ENCODE results near the gene KRT82.

KRT82 gene

DNA sequence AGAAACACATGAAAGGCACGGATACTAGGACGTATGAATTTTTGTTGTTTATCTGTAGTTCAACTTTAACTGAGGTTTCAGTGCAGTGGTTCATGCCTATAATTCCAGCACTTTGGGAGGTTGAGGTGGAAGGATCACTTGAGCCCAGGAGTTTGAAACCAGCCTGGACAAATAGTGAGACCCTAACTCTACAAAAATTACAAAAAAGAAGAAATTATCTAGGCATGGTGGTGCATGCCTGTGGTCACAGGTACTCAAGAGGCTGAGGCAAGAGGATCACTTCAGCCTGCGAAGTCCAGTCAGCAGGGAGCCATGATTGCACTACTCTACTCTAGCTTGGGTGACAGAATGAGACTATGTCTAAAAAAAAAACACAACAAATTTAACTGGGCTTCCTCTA is 37.8 kb upstream of the KRT82 start:
- no peak for TF ChIP-seq Cebpa-rat (IDR thresholded peaks at IDR 0.05)
- H3K9me3 ChIP-seq: no peaks in the 10 kb centered on the region
- H3K27ac ChIP-seq: no peak overlapping the region
- H3K4me1 ChIP-seq: no peaks in the 10 kb centered on the region
- H3K27me3 ChIP-seq: no peaks in the 10 kb centered on the region
- no peaks in the 10 kb centered on the region for H3K36me3 ChIP-seq
- H3K4me2 ChIP-seq: no peak overlapping the region
- no peak overlapping the region for H3K9ac ChIP-seq
- H4K20me1 ChIP-seq: no peaks in the 10 kb centered on the region
- H3K4me3 ChIP-seq: no peak overlapping the region

DNA sequence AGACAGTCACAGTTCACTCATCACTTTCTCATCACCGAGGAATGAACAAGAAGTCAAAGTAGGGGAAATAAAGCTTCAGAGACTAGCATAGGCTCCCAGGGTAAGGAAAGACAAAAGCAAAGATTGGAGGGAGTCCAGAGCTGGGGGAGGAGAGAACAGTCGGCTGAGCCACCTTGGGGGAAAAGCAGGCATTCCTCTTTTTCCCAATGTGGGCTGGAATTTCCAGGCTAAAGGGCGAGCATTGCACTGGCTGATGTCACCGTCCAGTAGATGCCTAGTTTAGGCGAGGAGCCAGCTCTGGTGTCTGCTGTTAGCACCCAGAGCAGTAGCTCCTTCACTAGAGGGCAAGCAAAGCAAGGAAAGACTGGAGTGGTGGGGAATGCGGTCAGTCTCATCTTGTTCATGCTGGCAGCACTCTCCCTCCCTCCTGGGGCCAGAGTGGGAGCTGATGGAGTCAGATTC is 36.5 kb upstream of the KRT82 start:
- no peak overlapping the region for H3K9ac ChIP-seq
- no peak overlapping the region for H3K4me3 ChIP-seq
- no peaks in the 10 kb centered on the region for H3K36me3 ChIP-seq
- no peaks in the 10 kb centered on the region for H4K20me1 ChIP-seq
- H3K27ac ChIP-seq: no peak overlapping the region
- H3K4me1 ChIP-seq: no peaks in the 10 kb centered on the region
- no peaks in the 10 kb centered on the region for H3K27me3 ChIP-seq
- no peaks in the 10 kb centered on the region for H3K9me3 ChIP-seq
- no peak overlapping the region for H3K4me2 ChIP-seq
- TF ChIP-seq Cebpa-rat (IDR thresholded peaks at IDR 0.05): no peak

DNA sequence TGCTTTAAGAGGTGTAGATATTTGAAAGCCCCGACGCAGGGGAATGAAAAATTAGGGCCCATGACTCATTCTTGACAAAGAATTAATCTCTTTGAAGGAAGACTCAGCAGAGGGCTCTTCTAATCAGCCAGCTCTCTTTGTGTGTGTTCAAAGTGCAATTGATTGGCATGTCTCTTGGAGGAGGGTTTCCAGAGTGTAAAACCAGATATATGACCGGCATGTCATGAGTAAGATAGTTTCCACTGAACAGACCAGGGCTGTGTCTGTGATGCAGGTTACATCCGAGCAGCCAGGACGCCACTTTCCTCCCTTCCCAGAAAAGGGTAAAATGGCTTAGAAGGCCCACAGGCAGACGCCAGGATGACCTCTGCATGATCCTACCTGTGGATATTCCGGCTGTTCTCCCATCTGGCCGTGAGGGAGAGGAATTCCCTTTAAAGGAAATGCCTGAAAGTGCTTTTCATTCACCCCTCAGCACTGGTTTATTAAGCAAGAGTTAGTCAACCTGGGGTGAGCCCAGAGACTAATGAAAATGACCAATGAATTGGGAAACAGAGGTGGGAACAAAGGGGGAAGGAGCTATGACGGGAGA is 35.3 kb upstream of the KRT82 start:
- H3K4me2 ChIP-seq: no peak overlapping the region
- no peaks in the 10 kb centered on the region for H4K20me1 ChIP-seq
- H3K36me3 ChIP-seq: no peaks in the 10 kb centered on the region
- no peak overlapping the region for H3K4me3 ChIP-seq
- H3K9me3 ChIP-seq: no peaks in the 10 kb centered on the region
- no peaks in the 10 kb centered on the region for H3K27me3 ChIP-seq
- H3K27ac ChIP-seq: no peak overlapping the region
- H3K9ac ChIP-seq: no peak overlapping the region
- TF ChIP-seq Cebpa-rat (IDR thresholded peaks at IDR 0.05): no peak
- no peaks in the 10 kb centered on the region for H3K4me1 ChIP-seq

DNA sequence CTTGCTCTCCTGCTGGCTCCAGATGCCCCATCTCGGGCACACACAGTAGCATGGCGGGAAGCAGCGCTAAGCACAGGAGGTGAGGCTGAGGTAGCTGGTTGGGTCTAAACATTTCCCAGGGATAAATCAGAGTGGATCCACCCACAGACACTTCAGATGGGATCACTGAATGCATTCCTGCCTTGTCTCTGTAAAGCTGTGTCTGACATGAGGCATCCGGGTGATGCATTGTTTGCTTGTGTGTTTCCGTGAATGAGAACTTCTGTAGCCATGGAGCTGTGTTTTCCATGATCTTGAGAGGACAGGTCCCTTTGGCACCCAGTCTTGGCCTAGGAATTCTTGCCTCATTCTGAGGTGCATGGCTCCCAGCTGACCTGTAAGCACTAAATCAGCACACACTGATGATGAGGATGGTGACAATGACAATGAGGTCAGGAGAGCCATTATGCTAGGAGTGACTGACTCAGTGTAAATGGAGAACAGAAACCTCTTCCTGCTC is 34.7 kb upstream of the KRT82 start:
- H3K27ac ChIP-seq: no peak overlapping the region
- H3K4me1 ChIP-seq: no peaks in the 10 kb centered on the region
- no peak for TF ChIP-seq Cebpa-rat (IDR thresholded peaks at IDR 0.05)
- no peak overlapping the region for H3K4me3 ChIP-seq
- H3K9me3 ChIP-seq: no peaks in the 10 kb centered on the region
- H3K9ac ChIP-seq: no peak overlapping the region
- no peaks in the 10 kb centered on the region for H3K27me3 ChIP-seq
- H3K36me3 ChIP-seq: no peaks in the 10 kb centered on the region
- H4K20me1 ChIP-seq: no peaks in the 10 kb centered on the region
- no peak overlapping the region for H3K4me2 ChIP-seq

DNA sequence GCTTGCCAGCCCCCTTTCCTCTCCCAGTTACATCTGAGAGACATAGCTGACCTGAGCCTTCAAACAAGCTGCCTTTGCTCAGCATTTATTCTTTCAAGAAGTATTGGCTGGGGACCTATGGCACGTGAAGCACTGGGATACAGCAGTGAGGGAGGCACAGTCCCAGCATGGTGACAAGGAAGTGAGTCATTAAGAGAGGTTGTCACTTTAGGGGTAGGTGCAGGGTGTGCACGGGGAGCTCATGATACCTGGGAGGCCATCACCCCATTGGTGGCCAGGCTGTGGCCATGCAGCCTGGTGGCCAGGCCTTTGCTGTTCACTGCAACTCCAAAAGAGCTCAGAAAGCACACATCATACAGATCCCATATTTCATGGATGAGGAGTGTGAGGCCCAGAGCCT is 33.7 kb upstream of the KRT82 start:
- no peaks in the 10 kb centered on the region for H3K27me3 ChIP-seq
- no peak overlapping the region for H3K9ac ChIP-seq
- no peaks in the 10 kb centered on the region for H3K36me3 ChIP-seq
- no peaks in the 10 kb centered on the region for H3K9me3 ChIP-seq
- H3K4me1 ChIP-seq: no peaks in the 10 kb centered on the region
- no peak overlapping the region for H3K27ac ChIP-seq
- no peaks in the 10 kb centered on the region for H4K20me1 ChIP-seq
- H3K4me3 ChIP-seq: no peak overlapping the region
- no peak overlapping the region for H3K4me2 ChIP-seq
- no peak for TF ChIP-seq Cebpa-rat (IDR thresholded peaks at IDR 0.05)

DNA sequence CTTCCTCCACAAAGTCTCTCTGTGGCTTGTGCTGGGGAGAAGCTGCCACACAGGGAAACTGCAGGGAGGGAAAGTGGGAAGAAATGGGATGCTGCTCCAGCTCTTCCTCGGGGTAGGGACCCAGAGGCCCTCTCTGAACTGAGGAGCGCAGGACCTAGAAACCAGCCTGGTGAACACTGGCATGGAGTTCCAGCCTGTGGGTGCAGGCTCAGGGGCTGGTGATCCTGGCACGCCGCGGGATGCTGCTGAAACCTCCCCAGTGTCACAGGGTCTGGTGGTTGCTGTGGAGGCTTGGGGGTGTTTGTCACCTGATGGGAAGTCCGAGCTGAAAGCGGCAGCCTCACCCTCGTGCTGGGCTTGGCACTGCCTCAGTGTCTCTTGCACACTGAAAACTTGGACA is 33.3 kb upstream of the KRT82 start:
- H3K4me1 ChIP-seq: no peaks in the 10 kb centered on the region
- H3K36me3 ChIP-seq: no peaks in the 10 kb centered on the region
- H3K9me3 ChIP-seq: no peaks in the 10 kb centered on the region
- no peak for TF ChIP-seq Cebpa-rat (IDR thresholded peaks at IDR 0.05)
- no peaks in the 10 kb centered on the region for H4K20me1 ChIP-seq
- no peak overlapping the region for H3K4me2 ChIP-seq
- no peak overlapping the region for H3K27ac ChIP-seq
- H3K4me3 ChIP-seq: no peak overlapping the region
- H3K9ac ChIP-seq: no peak overlapping the region
- H3K27me3 ChIP-seq: no peaks in the 10 kb centered on the region

DNA sequence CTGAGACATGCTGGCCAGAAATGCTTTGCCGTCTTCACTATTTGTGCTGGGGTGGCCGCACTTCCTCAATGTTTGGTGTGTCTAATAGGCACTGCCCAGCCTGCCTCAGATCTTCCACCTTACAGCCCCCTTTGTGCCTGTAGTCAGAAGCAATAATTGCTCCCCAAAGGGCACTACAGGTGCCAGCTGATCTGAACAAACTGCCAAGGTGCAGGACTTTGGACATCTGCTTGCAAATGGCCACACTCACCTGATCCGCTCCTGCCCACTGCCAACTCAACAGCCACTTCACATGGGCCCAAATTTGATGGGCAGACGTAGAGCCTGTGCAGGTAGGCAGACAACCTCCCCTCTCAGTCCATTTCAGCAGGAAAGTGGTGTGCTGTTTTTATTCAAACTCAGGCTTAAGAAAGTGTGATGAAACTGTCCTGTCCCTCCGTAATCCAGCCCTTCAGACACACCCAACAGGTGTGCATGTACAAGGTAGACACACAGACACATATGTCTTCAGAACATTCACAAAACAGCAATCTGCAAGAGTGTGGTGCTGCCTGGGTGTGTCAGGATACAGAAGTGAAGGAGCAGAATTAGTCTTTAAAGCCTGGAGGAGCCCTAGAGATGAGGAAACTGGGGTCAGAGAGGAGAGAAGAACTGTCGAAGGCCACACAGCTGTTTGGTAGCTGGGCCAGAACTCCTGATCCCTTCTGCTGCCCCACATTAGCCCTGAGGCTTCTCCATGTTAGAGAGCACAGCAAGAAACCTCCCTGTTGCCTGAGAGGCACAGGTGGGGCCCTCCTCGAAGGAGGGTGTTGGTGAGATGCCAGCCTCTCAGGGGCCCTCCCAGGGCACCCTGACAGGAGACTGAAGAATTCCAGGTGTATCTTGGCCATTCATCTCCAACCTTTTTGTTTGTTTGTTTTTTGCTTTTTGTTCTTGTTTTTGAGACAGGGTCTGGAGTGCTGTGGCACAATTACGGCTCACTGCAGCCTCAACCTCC is 32.5 kb upstream of the KRT82 start:
- no peaks in the 10 kb centered on the region for H3K4me1 ChIP-seq
- no peaks in the 10 kb centered on the region for H3K27me3 ChIP-seq
- H3K4me2 ChIP-seq: no peak overlapping the region
- no peaks in the 10 kb centered on the region for H3K9me3 ChIP-seq
- no peak overlapping the region for H3K9ac ChIP-seq
- H4K20me1 ChIP-seq: no peaks in the 10 kb centered on the region
- H3K4me3 ChIP-seq: no peak overlapping the region
- H3K27ac ChIP-seq: no peak overlapping the region
- no peaks in the 10 kb centered on the region for H3K36me3 ChIP-seq
- TF ChIP-seq Cebpa-rat (IDR thresholded peaks at IDR 0.05): no peak

DNA sequence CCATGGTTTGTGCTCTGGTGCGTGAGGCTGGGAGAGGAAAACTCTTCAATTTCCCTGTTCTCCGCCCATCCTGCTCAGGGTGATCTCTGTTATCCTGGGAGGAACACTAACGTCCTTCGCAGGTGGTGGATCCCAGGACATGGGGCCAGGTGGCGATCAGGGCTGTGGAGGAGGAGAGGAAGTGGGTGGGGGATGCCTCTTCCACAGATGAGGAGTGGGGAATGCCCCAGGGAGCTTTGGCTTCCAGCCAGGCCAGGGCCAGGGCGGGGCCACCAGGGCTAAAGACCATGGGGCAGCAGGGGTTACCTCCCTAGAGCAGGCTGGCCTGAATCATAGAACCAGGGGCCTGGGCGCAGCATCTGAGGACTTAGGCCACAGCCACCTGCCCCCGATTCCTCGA is 31.4 kb upstream of the KRT82 start:
- TF ChIP-seq Cebpa-rat (IDR thresholded peaks at IDR 0.05): no peak
- no peaks in the 10 kb centered on the region for H3K27me3 ChIP-seq
- H4K20me1 ChIP-seq: no peaks in the 10 kb centered on the region
- H3K4me2 ChIP-seq: no peak overlapping the region
- no peaks in the 10 kb centered on the region for H3K4me1 ChIP-seq
- H3K9ac ChIP-seq: no peak overlapping the region
- no peaks in the 10 kb centered on the region for H3K36me3 ChIP-seq
- no peak overlapping the region for H3K27ac ChIP-seq
- H3K9me3 ChIP-seq: no peaks in the 10 kb centered on the region
- H3K4me3 ChIP-seq: no peak overlapping the region

DNA sequence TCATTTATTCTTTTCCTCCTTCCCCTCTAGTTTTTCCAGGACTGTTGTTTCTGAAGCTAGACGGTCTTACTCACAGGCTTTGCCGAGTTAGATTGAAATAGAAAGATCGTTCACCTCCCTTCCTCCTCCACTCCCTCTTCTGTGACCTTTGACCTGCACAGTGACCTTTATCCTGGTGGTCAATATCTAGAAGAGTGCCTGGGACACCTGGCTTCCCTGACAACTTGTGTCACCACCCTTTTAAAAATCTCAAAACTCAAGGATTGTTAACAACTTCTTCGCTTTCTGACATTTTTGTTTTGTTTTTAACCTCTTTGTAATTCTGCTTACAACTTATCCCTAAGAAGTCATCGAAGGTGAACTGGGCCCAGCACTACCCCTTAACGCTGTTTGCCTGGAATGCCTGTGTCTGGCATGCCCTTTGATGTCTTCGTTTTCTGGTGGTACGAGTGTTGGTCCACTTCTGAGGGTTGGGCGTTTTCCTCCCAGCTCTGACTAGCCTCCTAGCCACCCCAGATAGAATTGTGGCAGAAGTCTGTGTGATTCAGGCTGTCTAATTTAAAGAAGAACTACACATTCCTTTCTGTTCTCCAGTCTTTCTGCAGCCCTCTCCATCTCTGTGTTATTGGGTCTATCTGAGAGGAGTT is 30.8 kb upstream of the KRT82 start:
- Histone ChIP-seq H3K36me3 (no peaks in the 10 kb centered on the region), H3K4me2 (no peak overlapping the region), H3K27me3 (no peaks in the 10 kb centered on the region), H3K27ac (no peak overlapping the region), H3K4me3 (no peak overlapping the region), H3K4me1 (no peaks in the 10 kb centered on the region), H3K9me3 (no peaks in the 10 kb centered on the region), H4K20me1 (no peaks in the 10 kb centered on the region), H3K9ac (no peak overlapping the region)
- TF ChIP-seq Cebpa-rat (IDR thresholded peaks at IDR 0.05): no peak

Measured in BLaER1 (cell line).